ENCODE results near the gene NT5C2. TPM values are rescaled to one million over a fixed set of nuclear protein-coding genes. Genes with fewer than 3 reads are reported as not detected.

NT5C2 gene
- total and polyA plus RNA-seq, 2 donors (not counting 1 experiment from before 2014, with no cell fraction given): 74.3 to 82.2 TPM

DNA sequence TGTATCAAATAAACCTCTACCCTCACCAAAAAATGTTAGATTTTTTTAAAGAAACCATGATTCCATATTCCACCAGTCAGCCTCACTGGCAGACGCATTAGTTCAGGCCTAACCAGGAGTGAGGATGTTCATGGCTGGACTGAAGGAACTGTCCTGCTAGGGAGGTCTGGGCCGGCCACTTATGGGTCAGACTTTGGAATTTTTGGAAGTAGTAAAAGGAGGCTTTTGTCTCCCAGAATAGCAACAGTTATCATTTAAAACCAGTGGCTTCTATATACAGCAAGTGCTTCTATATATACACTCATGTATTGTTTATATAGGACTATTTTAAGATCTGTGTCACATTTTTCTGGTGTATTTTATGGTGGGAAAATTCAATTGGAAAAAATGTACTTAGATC lies 154.5 kb downstream of the NT5C2 start:
- no peaks in the 10 kb centered on the region for H3K27me3 ChIP-seq (ENCODE audit: control insufficient read depth, insufficient read depth, low read length)
- no peak for DNase-seq (ENCODE audit: low read depth in 2 of 2)

More for the DNA sequence above, 154.5 kb downstream of the NT5C2 start:
- H3K4me1 ChIP-seq (ENCODE audit: control insufficient read depth, extremely low read depth, insufficient read depth, low read length): no peaks in the 10 kb centered on the region
- no peaks in the 10 kb centered on the region for H4K20me1 ChIP-seq (ENCODE audit: control insufficient read depth, extremely low read depth, insufficient read depth, low read length)
- H3K27ac ChIP-seq (ENCODE audit: insufficient read depth, low read length): no peak overlapping the region
- no peak overlapping the region for H3K4me3 ChIP-seq (replicated peaks in 1 of 4; ENCODE audit: control extremely low read depth in 1 of 4, insufficient read depth in 1 of 4, low read depth in 3 of 4, low read length in 4 of 4)
- H3K9ac ChIP-seq (ENCODE audit: insufficient read depth, low read length): no peak overlapping the region
- TF ChIP-seq, protein P1, sequence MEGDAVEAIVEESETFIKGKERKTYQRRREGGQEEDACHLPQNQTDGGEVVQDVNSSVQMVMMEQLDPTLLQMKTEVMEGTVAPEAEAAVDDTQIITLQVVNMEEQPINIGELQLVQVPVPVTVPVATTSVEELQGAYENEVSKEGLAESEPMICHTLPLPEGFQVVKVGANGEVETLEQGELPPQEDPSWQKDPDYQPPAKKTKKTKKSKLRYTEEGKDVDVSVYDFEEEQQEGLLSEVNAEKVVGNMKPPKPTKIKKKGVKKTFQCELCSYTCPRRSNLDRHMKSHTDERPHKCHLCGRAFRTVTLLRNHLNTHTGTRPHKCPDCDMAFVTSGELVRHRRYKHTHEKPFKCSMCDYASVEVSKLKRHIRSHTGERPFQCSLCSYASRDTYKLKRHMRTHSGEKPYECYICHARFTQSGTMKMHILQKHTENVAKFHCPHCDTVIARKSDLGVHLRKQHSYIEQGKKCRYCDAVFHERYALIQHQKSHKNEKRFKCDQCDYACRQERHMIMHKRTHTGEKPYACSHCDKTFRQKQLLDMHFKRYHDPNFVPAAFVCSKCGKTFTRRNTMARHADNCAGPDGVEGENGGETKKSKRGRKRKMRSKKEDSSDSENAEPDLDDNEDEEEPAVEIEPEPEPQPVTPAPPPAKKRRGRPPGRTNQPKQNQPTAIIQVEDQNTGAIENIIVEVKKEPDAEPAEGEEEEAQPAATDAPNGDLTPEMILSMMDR (conservative IDR thresholded peaks at IDR 0.05 in 1 of 2, IDR thresholded peaks at IDR 0.05 in 1 of 2; ENCODE audit: low read depth in 1 of 2, low read length in 2 of 2): no peak
- H3K4me2 ChIP-seq (ENCODE audit: extremely low read depth, insufficient read depth, low read length): no peak overlapping the region
- no peaks in the 10 kb centered on the region for H3K36me3 ChIP-seq (ENCODE audit: control insufficient read depth, insufficient read depth, low read length)
- no peak overlapping the region for H2AFZ ChIP-seq (ENCODE audit: low read length)
- H3K79me2 ChIP-seq (ENCODE audit: control insufficient read depth, insufficient read depth, low read length): no peaks in the 10 kb centered on the region
- no peaks in the 10 kb centered on the region for H3K9me3 ChIP-seq (ENCODE audit: control insufficient read depth, insufficient read depth, low read depth, low read length)

Other genes with a start within 250 kb of the NT5C2 start
- 0.17 and 0.26 TPM in 2 replicates for gene RPEL1, start 52.6 kb upstream of the NT5C2 start, total RNA-seq
- 0.09 and 0.18 TPM in 2 replicates for gene RPEL1, start 52.6 kb upstream of the NT5C2 start, polyA plus RNA-seq
- gene INA, start 83.9 kb upstream of the NT5C2 start, total RNA-seq: under 0.01 and 0.50 TPM in 2 replicates
- gene INA, start 83.9 kb upstream of the NT5C2 start, polyA plus RNA-seq: 3.5 and 8.2 TPM in 2 replicates
- 8.9 and 12.1 TPM in 2 replicates for gene PCGF6, start 157.9 kb upstream of the NT5C2 start, total RNA-seq
- gene PCGF6, start 157.9 kb upstream of the NT5C2 start, polyA plus RNA-seq: 13.2 and 13.3 TPM in 2 replicates
- gene TAF5, start 174.7 kb upstream of the NT5C2 start, total RNA-seq: 3.0 and 4.1 TPM in 2 replicates
- gene TAF5, start 174.7 kb upstream of the NT5C2 start, polyA plus RNA-seq: 3.4 and 3.9 TPM in 2 replicates
- 148 and 155 TPM in 2 replicates for gene ATP5MK, start 203.2 kb upstream of the NT5C2 start, total RNA-seq
- gene ATP5MK, start 203.2 kb upstream of the NT5C2 start, polyA plus RNA-seq: 355 and 386 TPM in 2 replicates
- gene PDCD11, start 203.4 kb upstream of the NT5C2 start, total RNA-seq: 28.8 and 34.0 TPM in 2 replicates
- gene PDCD11, start 203.4 kb upstream of the NT5C2 start, polyA plus RNA-seq: 10.0 and 15.1 TPM in 2 replicates

Measured in fibroblast of lung (primary cell).